A204.1 (cell line): Measurements from ENCODE around the gene RPS13.
"Not testable (repeated sequence)": the region's sequence is repeated elsewhere in the genome, so short reads cannot be mapped to it uniquely, and the experiment has no call there.

Experiments
- FAIRE-seq: peaks from 2 replicates; lab custom pipeline; 2012; peaks lifted over from hg19 to GRCh38; lab: Jason Lieb, UNC

Gene RPS13

DNA sequence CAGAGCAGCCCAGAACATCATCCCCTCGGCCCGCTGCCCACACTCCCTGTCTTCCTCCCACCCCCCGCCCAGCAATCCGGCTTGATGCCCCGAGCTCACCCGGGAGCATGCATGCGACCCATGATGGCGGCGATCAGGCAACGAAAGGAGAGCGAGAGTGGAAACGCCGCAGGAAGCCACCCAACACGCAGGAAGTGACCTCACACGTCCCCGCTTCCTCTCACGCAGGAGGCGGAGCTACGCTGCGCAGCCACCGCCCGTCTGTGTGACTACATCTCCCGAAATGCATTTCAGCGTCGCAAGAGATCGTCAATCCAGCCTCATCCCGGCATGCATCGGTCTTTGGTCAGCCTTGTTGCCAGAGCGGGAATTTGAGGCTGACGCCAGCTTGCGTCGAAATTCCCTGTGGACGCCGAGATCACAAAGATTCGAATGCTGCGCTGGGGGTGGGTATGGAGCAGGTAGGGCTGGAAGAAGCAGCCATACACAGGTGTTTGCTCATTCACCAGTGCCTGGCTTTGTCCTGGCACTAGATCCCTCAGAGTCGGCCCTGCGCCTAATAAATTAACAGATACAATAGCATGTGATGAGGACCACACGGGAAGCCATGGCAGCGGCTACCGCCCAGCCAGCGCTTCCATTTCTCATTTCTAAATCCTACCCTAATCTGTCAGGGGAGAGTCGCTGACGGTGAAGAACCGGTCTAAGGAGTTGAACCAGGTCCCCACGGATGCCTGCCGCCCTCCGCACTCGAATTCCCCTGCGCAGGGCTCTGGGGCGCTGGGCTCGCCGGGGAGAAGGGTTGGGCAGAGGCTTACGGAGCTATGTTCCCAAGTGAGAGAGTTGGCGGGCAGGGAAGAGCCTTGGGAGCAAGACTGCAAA, at the start of gene RPS13:
RPS13 (minus strand) TSS at position 148 of the 882 bp plus-strand sequence; CDS start at position 122, 26 bp downstream.
- FAIRE-seq, result peak; percentile 93

GRCh38 chr11:17121981-17122380, 44.5 kb upstream of the RPS13 start:
- peak; percentile 70 for FAIRE-seq

DNA sequence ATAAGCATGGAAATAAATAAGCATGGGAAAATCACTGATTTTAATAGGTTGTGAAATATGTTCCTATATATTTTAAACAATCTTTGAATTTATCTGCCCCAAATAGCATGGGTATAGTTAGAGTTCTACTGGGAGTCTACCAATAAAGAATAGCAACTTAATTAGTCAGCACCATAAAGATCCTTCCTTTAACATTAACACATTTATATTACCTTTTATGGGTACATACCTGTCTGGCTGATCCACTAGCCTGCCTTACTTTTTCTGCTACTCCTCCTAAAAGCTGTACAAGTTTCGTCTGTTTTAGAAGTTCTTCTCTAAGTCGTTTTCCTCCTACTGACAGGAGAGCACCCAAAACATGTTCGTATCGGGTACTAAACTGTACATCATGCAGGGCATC, 39.8 kb upstream of the RPS13 start:
- FAIRE-seq, result no peak

DNA sequence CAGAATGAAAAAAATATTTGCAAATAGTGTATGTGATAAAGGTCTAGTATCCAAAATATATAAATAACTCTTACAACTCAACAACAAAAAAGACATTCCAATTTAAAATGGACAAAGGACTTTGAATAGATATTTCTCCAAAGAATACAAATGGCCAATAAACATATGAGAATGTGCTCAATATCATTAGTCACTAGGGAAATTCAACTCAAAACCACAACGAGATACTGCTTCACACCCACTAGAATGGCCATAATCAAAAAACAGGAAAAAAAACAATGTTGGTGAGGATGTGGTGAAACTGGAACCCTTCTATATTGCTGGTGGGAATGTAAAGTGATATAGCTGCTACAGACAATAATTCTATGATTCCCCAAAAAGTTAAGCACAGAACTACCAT, 38.6 kb upstream of the RPS13 start:
- FAIRE-seq, result peak; percentile 44

GRCh38 chr11:17107745-17108144, 30.3 kb upstream of the RPS13 start:
- not testable (repeated sequence) for FAIRE-seq

- FAIRE-seq, result not testable (repeated sequence)
Measured at GRCh38 chr11:17105404-17106040, 28.1 kb upstream of the RPS13 start.

DNA sequence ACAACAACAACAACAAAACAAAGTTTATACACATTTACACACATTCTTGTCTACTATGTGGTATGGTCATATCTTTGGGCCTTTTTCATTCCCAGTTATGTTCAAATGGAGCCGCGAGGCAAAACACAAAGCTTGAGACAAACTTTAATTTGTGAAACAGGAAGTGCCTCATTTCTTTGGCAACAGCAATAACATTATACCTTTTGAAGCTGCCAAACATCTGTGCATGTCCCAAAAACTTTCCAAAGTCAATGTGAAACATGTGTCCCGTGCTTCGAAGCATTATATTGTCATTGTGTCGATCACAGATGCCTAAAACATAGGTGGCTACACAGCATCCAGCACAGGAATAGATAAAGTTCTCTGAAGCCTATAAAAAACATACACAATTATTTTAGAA, 25.0 kb upstream of the RPS13 start:
- FAIRE-seq, result no peak

DNA sequence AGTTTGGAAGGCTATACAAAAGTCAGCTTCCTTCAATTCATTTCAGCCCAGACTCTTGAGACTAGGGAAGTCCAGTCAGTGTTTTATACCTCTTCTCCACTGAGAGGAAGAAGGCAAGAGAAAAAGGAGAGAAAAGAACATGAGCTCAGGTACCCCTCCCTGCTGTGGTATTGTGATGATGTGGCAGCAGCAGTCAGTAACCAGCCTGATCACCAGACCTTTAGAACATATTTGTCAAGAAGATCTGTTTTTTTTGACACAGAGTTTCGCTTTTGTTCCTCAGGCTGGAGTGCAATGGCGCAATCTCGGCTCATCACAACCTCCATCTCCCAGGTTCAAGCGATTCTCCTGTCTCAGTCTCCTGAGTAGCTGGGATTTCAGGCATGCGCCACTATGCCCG, 21.2 kb upstream of the RPS13 start:
- FAIRE-seq, result no peak

GRCh38 chr11:17098038-17098437, 20.6 kb upstream of the RPS13 start:
- FAIRE-seq, result no peak

DNA sequence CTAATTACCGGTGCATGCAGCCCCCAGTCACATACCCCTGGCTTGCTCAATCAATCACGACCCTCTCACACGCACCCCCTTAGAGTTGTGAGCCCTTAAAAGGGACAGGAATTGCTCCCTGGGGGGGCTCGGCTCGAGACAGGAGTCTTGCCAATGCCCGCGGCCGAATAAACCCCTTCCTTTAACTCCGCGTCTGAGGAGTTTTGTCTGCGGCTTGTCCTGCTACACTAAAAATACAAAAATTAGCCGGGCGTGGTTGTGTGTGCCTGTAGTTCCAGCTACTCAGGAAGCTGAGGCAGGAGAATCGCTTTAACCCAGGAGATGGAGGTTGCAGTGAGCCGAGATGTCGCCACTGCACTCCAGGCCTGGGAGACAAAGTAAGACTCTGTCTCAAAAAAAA, 8.5 kb upstream of the RPS13 start:
- FAIRE-seq, result not testable (repeated sequence)

DNA sequence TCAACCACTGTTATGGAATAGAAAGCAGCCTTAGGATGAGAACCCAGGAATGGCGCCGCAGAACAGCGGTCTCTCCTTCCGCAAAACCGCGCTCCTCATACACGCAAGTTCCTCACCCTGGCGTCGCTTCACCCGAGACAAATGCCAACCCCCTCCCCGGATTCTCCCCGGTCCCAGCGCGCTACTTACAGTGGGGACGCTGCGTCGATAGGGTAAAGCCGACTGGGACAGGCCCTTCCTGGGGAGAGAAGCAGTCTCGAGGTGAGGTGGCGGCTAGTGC, 287 bp downstream of the RPS13 start:
- FAIRE-seq, result no peak

DNA sequence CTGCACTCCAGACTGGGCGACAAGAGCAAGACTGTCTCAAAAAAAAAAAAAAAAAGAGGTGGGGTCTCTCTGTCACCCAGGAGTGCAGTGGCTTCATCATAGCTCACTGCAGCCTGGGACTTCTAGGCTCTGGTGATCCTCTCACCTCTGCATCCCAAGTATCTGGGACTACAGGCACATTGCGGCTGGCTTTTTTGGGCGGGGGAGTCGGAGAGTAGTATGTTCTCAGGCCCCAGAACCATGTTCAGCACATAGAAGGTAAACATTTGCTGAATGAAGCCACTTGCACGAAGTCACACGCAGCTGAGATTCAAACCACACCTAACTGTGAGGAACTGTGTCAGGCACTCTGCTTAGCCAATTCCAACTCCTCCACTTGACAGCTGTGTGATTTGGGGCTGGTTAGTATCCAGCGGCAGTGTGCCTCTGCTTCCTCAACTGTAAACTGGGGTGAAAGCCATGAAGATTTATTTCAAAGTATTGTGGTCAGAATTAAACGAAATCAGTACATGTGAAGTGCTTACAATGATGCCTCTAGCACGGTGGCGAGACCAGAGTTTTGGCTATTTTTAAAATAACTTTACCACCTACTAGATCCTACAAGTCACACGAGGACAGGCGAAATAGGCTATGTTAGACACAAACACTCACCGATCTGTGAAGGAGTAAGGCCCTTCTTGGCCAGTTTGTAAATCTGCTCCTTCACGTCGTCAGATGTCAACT, 789 bp downstream of the RPS13 start:
- FAIRE-seq, result no peak

- no peak for FAIRE-seq
Measured at GRCh38 chr11:17075506-17075905, 2.0 kb downstream of the RPS13 start.

DNA sequence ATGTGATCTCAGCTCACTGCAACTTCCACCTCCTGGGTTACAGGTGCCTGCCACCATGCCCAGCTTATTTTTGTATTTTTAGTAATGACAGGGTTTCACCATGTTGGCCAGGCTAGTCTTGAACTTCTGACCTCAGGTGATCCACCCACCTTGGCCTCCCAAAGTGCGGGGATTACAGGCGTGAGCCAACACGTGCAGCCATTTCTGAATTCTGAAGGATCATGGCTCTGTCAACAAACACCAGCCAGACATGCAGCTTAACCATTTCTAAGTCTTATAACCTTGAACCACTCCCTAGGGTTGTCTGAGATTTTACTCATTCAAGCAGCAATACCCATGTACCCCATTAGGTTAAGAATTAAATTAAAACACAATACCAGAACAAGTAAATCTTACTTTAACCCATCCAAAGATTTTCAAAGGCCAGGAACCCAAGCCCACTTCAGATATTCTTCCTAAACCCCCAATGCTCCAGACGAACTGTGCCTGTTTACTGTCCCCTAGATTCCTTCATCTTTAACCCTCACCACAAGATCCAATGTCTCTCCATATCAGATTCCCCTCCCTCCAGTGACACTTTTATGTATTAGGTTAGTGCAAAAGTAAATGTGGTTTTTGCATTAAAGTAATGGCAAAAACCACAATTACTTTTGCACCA, 4.0 kb downstream of the RPS13 start:
- no peak for FAIRE-seq

DNA sequence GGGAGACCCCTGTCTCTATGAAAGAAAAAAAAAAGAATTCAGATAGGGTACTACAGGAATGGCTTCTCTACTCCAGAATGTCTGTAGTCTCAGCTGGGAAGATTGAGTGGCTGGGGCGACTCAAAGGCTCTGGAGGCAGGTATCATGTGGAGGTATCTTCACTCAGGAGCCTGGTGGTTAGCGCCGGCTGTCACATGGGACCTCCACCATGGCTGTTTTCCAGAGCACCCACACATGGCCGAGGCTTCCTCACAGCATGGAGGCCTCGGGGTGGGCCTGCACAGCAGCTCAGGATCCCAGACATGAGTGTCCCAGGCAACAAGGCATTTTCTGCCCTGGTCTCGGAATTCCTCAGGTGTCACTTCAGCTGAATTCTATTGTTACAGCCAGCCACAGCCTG, 10.1 kb downstream of the RPS13 start:
- no peak for FAIRE-seq

- no peak for FAIRE-seq
Measured at GRCh38 chr11:17066691-17067090, 10.8 kb downstream of the RPS13 start.

DNA sequence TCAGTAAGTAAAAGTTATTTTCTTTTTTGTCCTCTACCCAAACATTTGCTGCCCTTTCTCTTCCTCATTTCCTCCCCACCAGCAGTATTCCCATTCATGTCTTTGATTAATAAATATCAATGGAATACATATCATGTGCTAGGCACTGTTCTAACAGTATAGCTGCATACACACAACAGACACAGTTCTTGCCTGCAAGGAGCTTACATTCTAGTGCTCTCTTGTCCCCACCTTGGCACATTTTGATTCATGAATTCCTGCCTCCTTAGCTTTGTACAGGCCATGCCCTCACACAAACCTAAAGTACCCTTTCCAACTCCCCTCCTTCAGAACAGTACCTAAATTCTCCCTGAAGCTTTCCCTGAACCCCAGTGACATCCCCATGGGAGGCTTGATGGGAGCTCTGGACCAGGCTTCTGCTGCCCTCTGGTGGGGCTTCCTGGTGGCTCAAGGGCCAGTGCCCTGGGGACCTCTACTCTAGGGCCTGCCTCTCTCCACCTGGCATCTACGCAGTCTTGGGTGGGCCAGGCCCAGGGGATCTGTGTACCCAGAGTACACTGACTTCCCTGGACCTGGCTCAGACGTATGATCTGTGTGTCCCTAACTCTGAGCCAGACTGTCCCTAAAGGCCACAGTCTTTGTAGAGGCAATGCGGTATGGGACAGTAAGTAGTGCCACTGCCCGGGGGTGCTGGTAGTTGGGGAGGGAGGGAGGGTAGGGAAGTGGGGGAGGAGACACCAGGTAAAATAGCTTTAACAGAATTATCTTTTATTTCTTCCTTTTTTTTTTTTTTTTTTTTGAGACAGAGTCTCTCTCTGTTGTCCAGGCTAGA, 14.1 kb downstream of the RPS13 start:
- no peak for FAIRE-seq

DNA sequence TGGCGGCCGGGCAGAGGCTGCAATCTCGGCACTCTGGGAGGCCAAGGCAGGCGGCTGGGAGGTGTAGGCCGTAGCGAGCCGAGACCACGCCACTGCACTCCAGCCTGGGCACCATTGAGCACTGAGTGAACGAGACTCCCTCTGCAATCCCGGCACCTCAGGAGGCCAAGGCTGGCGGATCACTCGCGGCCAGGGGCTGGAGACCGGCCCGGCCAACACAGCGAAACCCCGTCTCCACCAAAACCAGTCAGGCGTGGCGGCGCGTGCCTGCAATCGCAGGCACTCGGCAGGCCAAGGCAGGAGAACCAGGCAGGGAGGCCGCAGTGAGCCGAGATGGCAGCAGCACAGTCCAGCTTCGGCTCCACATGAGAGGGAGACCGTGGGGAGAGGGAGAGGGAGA, 26.3 kb downstream of the RPS13 start:
- FAIRE-seq, result not testable (repeated sequence)

- FAIRE-seq, result not testable (repeated sequence)
Measured at GRCh38 chr11:17048491-17048890, 29.0 kb downstream of the RPS13 start.

DNA sequence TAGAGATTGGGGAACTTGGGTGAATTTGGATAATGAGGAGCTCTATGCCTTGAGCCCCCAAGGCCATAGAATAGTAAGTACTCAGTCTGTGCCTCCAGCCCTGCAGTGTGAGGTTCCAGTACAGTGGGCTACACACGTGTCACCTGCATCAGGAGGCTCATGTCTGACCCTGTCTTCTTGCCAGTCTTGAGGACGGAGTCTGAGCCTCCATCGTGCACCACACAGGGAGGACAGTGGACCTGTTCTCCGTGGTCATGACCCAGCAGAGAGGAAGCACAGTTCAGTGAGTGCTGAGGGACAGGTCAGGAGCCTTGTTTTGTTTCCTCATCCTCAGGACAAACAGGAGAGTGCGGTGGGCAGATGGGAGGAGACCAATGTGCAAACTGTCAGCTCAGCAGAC, 30.8 kb downstream of the RPS13 start:
- no peak for FAIRE-seq
